Large intestine (tissue), 3 donors: ENCODE measurements around the gene CD248. TPM values are rescaled to one million over a fixed set of nuclear protein-coding genes. Genes with fewer than 3 reads are reported as not detected.
A peak's percentile ranks its signal among the peaks of the same experiment; 100 is the strongest.

Source experiments
- DNase-seq, 2 donors: peaks; one replicate each; pipeline versions ENCODE4 v3.0.0 to v3.0.0-alpha.2; 2013
- H3K27ac ChIP-seq: one replicate; pipeline ENCODE4 v1.5.1; 2013; ENCODE audit warnings: low read length
- H3K27me3 ChIP-seq: 2 replicates; pipeline ENCODE4 v1.6.1; 2013; ENCODE audit warnings: low read length; ENCODE audit not compliant: control insufficient read depth, insufficient read depth
- H3K36me3 ChIP-seq: 2 replicates; pipeline ENCODE4 v1.6.1; 2013; ENCODE audit warnings: low read length; ENCODE audit not compliant: control insufficient read depth, insufficient read depth
- H3K4me1 ChIP-seq: one replicate; pipeline ENCODE4 v1.6.1; 2013; ENCODE audit warnings: low read length; ENCODE audit not compliant: control insufficient read depth, insufficient read depth
- H3K4me3 ChIP-seq: one replicate; pipeline ENCODE4 v1.5.1; 2013; ENCODE audit warnings: low read length
- H3K9me3 ChIP-seq: one replicate; pipeline ENCODE4 v1.6.1; 2013; ENCODE audit warnings: mild to moderate bottlenecking, low read depth, low read length, moderate library complexity; ENCODE audit not compliant: control insufficient read depth
- WGBS: methylation state at CpG from one replicate; pipeline ENCODE4 v1.1.5; 2013; ENCODE audit warnings: low lambda C conversion rate; ENCODE audit not compliant: insufficient coverage; 5-methylcytosine and 5-hydroxymethylcytosine counted together
- polyA plus RNA-seq: library from polyadenylated mRNA; unstranded; fragments of 120-200 nt; gene quantifications from one replicate; pipeline ENCODE4 v1.2.1, GENCODE V29; 2013

The CD248 gene
- polyA plus RNA-seq, 1 donor = 24.6 TPM

DNA sequence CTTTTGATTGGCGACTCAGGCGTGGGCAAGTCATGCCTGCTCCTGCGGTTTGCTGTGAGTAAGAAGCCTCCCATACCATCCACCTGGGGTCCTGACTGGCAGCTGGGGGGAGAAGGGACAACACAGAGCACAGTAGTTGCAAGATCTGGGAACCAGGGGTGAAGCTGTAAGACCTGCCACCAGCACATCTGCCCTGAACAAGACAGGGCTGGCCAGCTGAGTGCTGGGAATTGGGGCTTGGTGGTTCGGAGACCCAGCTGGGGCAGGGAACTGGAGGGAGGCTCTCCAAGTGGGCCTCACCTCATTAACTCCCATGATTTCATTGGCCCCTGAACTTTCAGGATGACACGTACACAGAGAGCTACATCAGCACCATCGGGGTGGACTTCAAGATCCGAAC lies 45.0 kb downstream of the CD248 start:
- Histone ChIP-seq H3K27ac (no peak overlapping the region), H3K27me3 (no peaks in the 10 kb centered on the region), H3K9me3 (peaks cover 2% of the 10 kb centered on the region), H3K4me3 (no peak overlapping the region), H3K36me3 (peaks cover 56% of the 10 kb centered on the region), H3K4me1 (peaks cover 12% of the 10 kb centered on the region)
- no CpG with 5 or more reads among the region's 7 CpGs for WGBS
- no peak for DNase-seq

- peaks cover 15% of the 10 kb centered on the region for H3K4me1 ChIP-seq
- H3K4me3 ChIP-seq = peak overlapping the region; percentile 86
- peak overlapping the region; percentile 91 for H3K27ac ChIP-seq
- peaks cover 2% of the 10 kb centered on the region for H3K9me3 ChIP-seq
- no CpG with 5 or more reads among the region's 32 CpGs for WGBS
- peak in 1 of 2 donors; percentile 57 for DNase-seq
- H3K36me3 ChIP-seq = peaks cover 48% of the 10 kb centered on the region
- no peaks in the 10 kb centered on the region for H3K27me3 ChIP-seq
These were observed 47.6 kb downstream of the CD248 start for GRCh38 chr11:66268952-66269905.

GRCh38 chr11:66268244-66268951 lies 48.4 kb downstream of the CD248 start, which contains the start of gene RAB1B:
Gene RAB1B (plus strand): TSS chr11:66268639. CDS start chr11:66268680, 41 bp downstream.
- H3K27ac ChIP-seq = peak within 1 kb of the TSS; percentile 91
- H3K4me3 ChIP-seq = peak within 1 kb of the TSS; percentile 87
- no peaks in the 10 kb centered on the region for H3K27me3 ChIP-seq
- WGBS = no CpG with 5 or more reads among the region's 64 CpGs
- H3K36me3 ChIP-seq = peaks cover 46% of the 10 kb centered on the region
- peak; percentile 99 to 100 for DNase-seq
- H3K9me3 ChIP-seq = peaks cover 2% of the 10 kb centered on the region
- H3K4me1 ChIP-seq = peaks cover 15% of the 10 kb centered on the region

GRCh38 chr11:66267379-66268243 lies 49.2 kb downstream of the CD248 start:
- no CpG with 5 or more reads among the region's 61 CpGs for WGBS
- no peaks in the 10 kb centered on the region for H3K27me3 ChIP-seq
- peaks cover 2% of the 10 kb centered on the region for H3K9me3 ChIP-seq
- peak overlapping the region; percentile 87 for H3K4me3 ChIP-seq
- peaks cover 15% of the 10 kb centered on the region for H3K4me1 ChIP-seq
- peak overlapping the region; percentile 91 for H3K27ac ChIP-seq
- peak; percentile 73 to 87 for DNase-seq
- peaks cover 44% of the 10 kb centered on the region for H3K36me3 ChIP-seq

- WGBS = no CpG with 5 or more reads among the region's 13 CpGs
- peaks cover 15% of the 10 kb centered on the region for H3K4me1 ChIP-seq
- no peaks in the 10 kb centered on the region for H3K27me3 ChIP-seq
- H3K9me3 ChIP-seq = peaks cover 2% of the 10 kb centered on the region
- H3K4me3 ChIP-seq = peak overlapping the region; percentile 87
- peaks cover 43% of the 10 kb centered on the region for H3K36me3 ChIP-seq
- DNase-seq = no peak
- H3K27ac ChIP-seq = peak overlapping the region; percentile 91
These were observed 49.8 kb downstream of the CD248 start for GRCh38 chr11:66267039-66267378.

GRCh38 chr11:66266378-66267038 lies 50.3 kb downstream of the CD248 start:
- peak overlapping the region; percentile 91 for H3K27ac ChIP-seq
- H3K4me1 ChIP-seq = peaks cover 15% of the 10 kb centered on the region
- peaks cover 2% of the 10 kb centered on the region for H3K9me3 ChIP-seq
- H3K27me3 ChIP-seq = no peaks in the 10 kb centered on the region
- H3K36me3 ChIP-seq = peaks cover 41% of the 10 kb centered on the region
- no CpG with 5 or more reads among the region's 20 CpGs for WGBS
- no peak for DNase-seq
- peak overlapping the region; percentile 87 for H3K4me3 ChIP-seq

DNA sequence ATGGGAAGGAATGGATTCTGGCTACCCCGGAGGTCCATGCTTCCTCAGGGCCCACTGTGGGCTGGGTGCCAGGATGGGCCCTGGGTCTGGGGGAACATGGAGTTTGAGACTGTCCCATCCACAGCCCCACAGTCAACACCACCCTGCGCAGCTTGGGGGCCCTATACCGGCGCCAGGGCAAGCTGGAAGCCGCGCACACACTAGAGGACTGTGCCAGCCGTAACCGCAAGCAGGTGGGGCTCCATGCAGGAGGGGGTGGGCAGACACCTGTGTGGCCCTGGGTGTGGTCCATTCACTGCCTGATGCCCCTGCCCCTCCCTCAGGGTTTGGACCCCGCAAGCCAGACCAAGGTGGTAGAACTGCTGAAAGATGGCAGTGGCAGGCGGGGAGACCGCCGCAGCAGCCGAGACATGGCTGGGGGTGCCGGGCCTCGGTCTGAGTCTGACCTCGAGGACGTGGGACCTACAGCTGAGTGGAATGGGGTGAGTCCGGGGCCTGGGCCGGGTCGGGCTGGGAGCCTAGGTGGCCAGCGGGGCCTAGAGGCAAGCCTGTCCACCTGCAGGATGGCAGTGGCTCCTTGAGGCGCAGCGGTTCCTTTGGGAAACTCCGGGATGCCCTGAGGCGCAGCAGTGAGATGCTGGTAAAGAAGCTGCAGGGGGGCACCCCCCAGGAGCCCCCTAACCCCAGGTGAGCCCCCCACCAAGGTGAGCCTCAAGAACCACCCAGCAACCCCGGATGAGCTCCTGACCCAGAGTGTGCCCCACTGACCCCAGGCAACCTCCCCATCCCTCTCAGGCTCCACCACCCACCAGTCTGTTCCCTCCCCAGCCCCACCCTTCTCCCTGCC lies 51.1 kb downstream of the CD248 start:
- Histone ChIP-seq H3K9me3 (peaks cover 2% of the 10 kb centered on the region), H3K4me1 (peaks cover 15% of the 10 kb centered on the region), H3K27me3 (no peaks in the 10 kb centered on the region), H3K27ac (no peak overlapping the region), H3K4me3 (no peak overlapping the region), H3K36me3 (peaks cover 40% of the 10 kb centered on the region)
- 96% methylated on average over 5 of the region's 26 CpGs for WGBS
- no peak for DNase-seq

- H3K4me3 ChIP-seq = no peak overlapping the region
- no peak for DNase-seq
- peaks cover 2% of the 10 kb centered on the region for H3K9me3 ChIP-seq
- WGBS = no CpG with 5 or more reads among the region's 12 CpGs
- peaks cover 37% of the 10 kb centered on the region for H3K36me3 ChIP-seq
- H3K27ac ChIP-seq = no peak overlapping the region
- peaks cover 14% of the 10 kb centered on the region for H3K4me1 ChIP-seq
- H3K27me3 ChIP-seq = no peaks in the 10 kb centered on the region
These were observed 51.9 kb downstream of the CD248 start for GRCh38 chr11:66264914-66265313.
